Glutamatergic neuron (in vitro differentiated cells): ENCODE results near the gene FCSK. TPM values are rescaled to one million over a fixed set of nuclear protein-coding genes. Genes with fewer than 3 reads are reported as not detected.

Experiments used
- DNase-seq: peaks from one replicate; pipeline ENCODE4 v3.0.0; 2022
- H3K27ac Mint-ChIP-seq: one replicate; pipeline ENCODE4 v1.8.0; 2020; ENCODE audit warnings: mild to moderate bottlenecking, mixed read lengths, inconsistent platforms; ENCODE audit not compliant: unreplicated experiment
- H3K27me3 Mint-ChIP-seq: one replicate; pipeline ENCODE4 v1.8.0; 2020; ENCODE audit warnings: mild to moderate bottlenecking, moderate library complexity, mixed read lengths, inconsistent platforms; ENCODE audit not compliant: unreplicated experiment
- H3K36me3 Mint-ChIP-seq: one replicate; pipeline ENCODE4 v1.8.0; 2020; ENCODE audit warnings: mild to moderate bottlenecking, mixed read lengths, inconsistent platforms; ENCODE audit not compliant: unreplicated experiment
- H3K4me1 Mint-ChIP-seq: one replicate; pipeline ENCODE4 v1.8.0; 2020; ENCODE audit warnings: mild to moderate bottlenecking, low read depth, mixed read lengths, inconsistent platforms; ENCODE audit not compliant: unreplicated experiment
- H3K4me3 Mint-ChIP-seq: one replicate; pipeline ENCODE4 v1.8.0; 2020; ENCODE audit warnings: mild to moderate bottlenecking, mixed read lengths, inconsistent platforms; ENCODE audit not compliant: unreplicated experiment
- H3K9me3 Mint-ChIP-seq: one replicate; pipeline ENCODE4 v1.8.0; 2020; ENCODE audit warnings: mild to moderate bottlenecking, moderate library complexity, mixed read lengths, inconsistent platforms; ENCODE audit not compliant: unreplicated experiment
- CTCF ChIP-seq: fragments of 200-600 bp; sonication (generic); IDR thresholded peaks from one replicate; pipeline ENCODE4 v1.5.0; 2021; ENCODE audit not compliant: partially characterized antibody, unreplicated experiment
- total RNA-seq: library from RNA; stranded (reverse); fragmentation: NEBNext Ultra II Directional; extraction: Animal tissue kit (Norgen Biotek cat#: 25700); gene quantifications from one replicate; pipeline ENCODE4 v1.2.1, GENCODE V29; 2021; ENCODE audit not compliant: unreplicated experiment

FCSK gene
- total RNA-seq, 1 donor from 2014 or later: 15.4 TPM

GRCh38 chr16:70437582-70438557 is 16.5 kb upstream of the FCSK start:
- H3K9me3 Mint-ChIP-seq: peaks cover 18% of the 10 kb centered on the region
- peak overlapping the region; percentile 96 for H3K27ac Mint-ChIP-seq
- DNase-seq: no peak
- TF ChIP-seq CTCF: no peak
- H3K27me3 Mint-ChIP-seq: peaks cover 21% of the 10 kb centered on the region
- H3K4me1 Mint-ChIP-seq: peaks cover 35% of the 10 kb centered on the region
- peaks cover 3% of the 10 kb centered on the region for H3K36me3 Mint-ChIP-seq
- peak overlapping the region; percentile 98 for H3K4me3 Mint-ChIP-seq

GRCh38 chr16:70438585-70438968 is 15.8 kb upstream of the FCSK start:
- peak overlapping the region; percentile 96 for H3K27ac Mint-ChIP-seq
- TF ChIP-seq CTCF: no peak
- H3K4me1 Mint-ChIP-seq: peaks cover 28% of the 10 kb centered on the region
- DNase-seq: peak; percentile 50
- peak overlapping the region; percentile 98 for H3K4me3 Mint-ChIP-seq
- peaks cover 14% of the 10 kb centered on the region for H3K27me3 Mint-ChIP-seq
- H3K9me3 Mint-ChIP-seq: peaks cover 18% of the 10 kb centered on the region
- H3K36me3 Mint-ChIP-seq: peaks cover 3% of the 10 kb centered on the region

- H3K4me1 Mint-ChIP-seq: peaks cover 22% of the 10 kb centered on the region
- peaks cover 14% of the 10 kb centered on the region for H3K27me3 Mint-ChIP-seq
- TF ChIP-seq CTCF: peak; percentile 23
- H3K36me3 Mint-ChIP-seq: peaks cover 3% of the 10 kb centered on the region
- DNase-seq: peak; percentile 98
- peak within 1 kb of the TSS; percentile 96 for H3K27ac Mint-ChIP-seq
- peaks cover 14% of the 10 kb centered on the region for H3K9me3 Mint-ChIP-seq
- peak within 1 kb of the TSS; percentile 98 for H3K4me3 Mint-ChIP-seq
Measured at GRCh38 chr16:70438969-70439862, 15.2 kb upstream of the FCSK start, which contains the start of gene ST3GAL2. ST3GAL2 (minus strand) TSS chr16:70439100; CDS start chr16:70398530, 40,570 bp downstream.

GRCh38 chr16:70440009-70440692 is 14.2 kb upstream of the FCSK start:
- H3K36me3 Mint-ChIP-seq: peaks cover 3% of the 10 kb centered on the region
- no peak for DNase-seq
- H3K4me3 Mint-ChIP-seq: peak overlapping the region; percentile 83
- peaks cover 19% of the 10 kb centered on the region for H3K4me1 Mint-ChIP-seq
- H3K27me3 Mint-ChIP-seq: peaks cover 14% of the 10 kb centered on the region
- TF ChIP-seq CTCF: no peak
- H3K9me3 Mint-ChIP-seq: peaks cover 14% of the 10 kb centered on the region
- peak overlapping the region; percentile 87 for H3K27ac Mint-ChIP-seq
